SK-N-MC (cell line): Measurements from ENCODE around the gene ACTMAP.

Experiments used
- EZH2 ChIP-seq: fragments of 200-600 bp; sonication (generic); IDR thresholded peaks from one replicate; pipeline ENCODE4 v1.6.1; 2017; ENCODE audit warnings: antibody characterized with exemption
- POLR2AphosphoS5 ChIP-seq: IDR thresholded peaks from 2 replicates; pipeline ENCODE4 v1.6.1; 2012; ENCODE audit warnings: mild to moderate bottlenecking, low read depth, low read length, borderline replicate concordance

- TF ChIP-seq EZH2 (no peak), POLR2AphosphoS5 (no peak)
Observed at GRCh38 chr19:40693896-40694295, 56.4 kb downstream of the ACTMAP start.
